ENCODE results near the gene DEFB132. TPM values are rescaled to one million over a fixed set of nuclear protein-coding genes. Genes with fewer than 3 reads are reported as not detected.

Gene DEFB132
- total and polyA plus RNA-seq, 2 of the 13 experiments (the other 11 are each of a cell fraction or from before 2014, with no cell fraction given), result not detected

- TF ChIP-seq HMGXB4 (CRISPR knock-in tag; IDR thresholded peaks at IDR 0.05; ENCODE audit: borderline replicate concordance in 1 of 2, low read depth in 1 of 2), result peak; percentile 68 to 98; a peak in 3 of 4 replicates
- peak; percentile 75 to 92 for TF ChIP-seq EP300 (IDR thresholded peaks at IDR 0.05; ENCODE audit: low read depth in 2 of 2, low read length in 2 of 2)
- TF ChIP-seq EP300 (CRISPR knock-in tag; IDR thresholded peaks at IDR 0.05; ENCODE audit: borderline replicate concordance), result peak; percentile 85
- TF ChIP-seq MEIS2 (CRISPR knock-in tag; IDR thresholded peaks at IDR 0.05), result peak; percentile 95
- TF ChIP-seq ZMYM2 (CRISPR knock-in tag; IDR thresholded peaks at IDR 0.05), result peak; percentile 89; the same call in 1 of the 2 replicates
- peak; percentile 89 for TF ChIP-seq FLYWCH1 (CRISPR knock-in tag; IDR thresholded peaks at IDR 0.05)
- TF ChIP-seq ZEB1 (IDR thresholded peaks at IDR 0.05; ENCODE audit: insufficient replicate concordance, low read depth), result peak; percentile 87
- no peak for TF ChIP-seq ZNF550 (CRISPR knock-in tag; IDR thresholded peaks at IDR 0.05; ENCODE audit: borderline replicate concordance)
- TF ChIP-seq ELF1 (CRISPR knock-in tag; IDR thresholded peaks at IDR 0.05), result peak; percentile 94
- TF ChIP-seq ZNF414 (CRISPR knock-in tag; IDR thresholded peaks at IDR 0.05), result no peak; the same call in 1 of the 2 replicates
- peak; percentile 98 for TF ChIP-seq RNF219 (CRISPR knock-in tag; IDR thresholded peaks at IDR 0.05)
- peak; percentile 46; the same call in 1 of the 2 replicates for TF ChIP-seq ZNF782 (CRISPR knock-in tag; IDR thresholded peaks at IDR 0.05; ENCODE audit: borderline replicate concordance)
- no peak for TF ChIP-seq NPAS2 (CRISPR knock-in tag; IDR thresholded peaks at IDR 0.05; ENCODE audit: borderline replicate concordance)
- TF ChIP-seq ASH2L (IDR thresholded peaks at IDR 0.05; ENCODE audit: insufficient read length, low read depth, low read length), result peak; percentile 86
- no peak; the same call in 1 of the 2 replicates for TF ChIP-seq ZNF383 (CRISPR knock-in tag; IDR thresholded peaks at IDR 0.05; ENCODE audit: borderline replicate concordance)
- TF ChIP-seq RXRA (CRISPR knock-in tag; IDR thresholded peaks at IDR 0.05), result peak; percentile 96
- peak; percentile 87 for TF ChIP-seq ZSCAN25 (CRISPR knock-in tag; IDR thresholded peaks at IDR 0.05)
- peak; percentile 99 for TF ChIP-seq ZNF883 (CRISPR knock-in tag; IDR thresholded peaks at IDR 0.05; ENCODE audit: not compliant biosample characterization)
- peak; percentile 98 for TF ChIP-seq POLR2G (IDR thresholded peaks at IDR 0.05; ENCODE audit: low read depth, low read length)
Measured at GRCh38 chr20:297098-297924, 39.8 kb downstream of the DEFB132 start, which contains the start of gene ZCCHC3 (continued).

All from HepG2 (cell line).